Measurements from ENCODE around the gene CALR. TPM values are rescaled to one million over a fixed set of nuclear protein-coding genes. Genes with fewer than 3 reads are reported as not detected.

Gene CALR
- total RNA-seq, 2 donors from 2014 or later: 298 to 388 TPM

- ATAC-seq (peak; percentile 22), DNase-seq (peak; percentile 35 to 52 (median 46))
- H3K9me3 ChIP-seq: no peaks in the 10 kb centered on the region
- peaks cover 59% of the 10 kb centered on the region for H3K4me1 ChIP-seq
- no peaks in the 10 kb centered on the region for H3K27me3 ChIP-seq
- H3K36me3 ChIP-seq (replicated peaks in 1 of 2; ENCODE audit: insufficient read depth in 1 of 2, low read depth in 2 of 2): peaks cover 8 to 12% of the 10 kb centered on the region in 2 donors
- TF ChIP-seq POLR2A (IDR thresholded peaks at IDR 0.05) (no peak), CTCF (IDR thresholded peaks at IDR 0.05) (peak in 4 of 7 experiments; percentile 18 to 48 (median 37))
- peak overlapping the region; percentile 79 to 95 (median 88) for H3K27ac ChIP-seq
- peak overlapping the region; percentile 84 to 99 for H3K4me3 ChIP-seq
- intact Hi-C loops (cut with DNase I): no loop called here
- WGBS, 2 donors: 0 to 1% methylated on average over 29 to 53 of the region's 54 CpGs
Measured at GRCh38 chr19:12938779-12939601, 581 bp downstream of the CALR start.

GRCh38 chr19:12939975-12940423, 1.6 kb downstream of the CALR start:
- H3K27me3 ChIP-seq: no peaks in the 10 kb centered on the region
- H3K4me1 ChIP-seq: peaks cover 63% of the 10 kb centered on the region
- no peak overlapping the region for H3K4me3 ChIP-seq
- DNase-seq: no peak
- no peak for TF ChIP-seq POLR2A (IDR thresholded peaks at IDR 0.05)
- no peak for ATAC-seq
- intact Hi-C loops (cut with DNase I): no loop called here
- H3K27ac ChIP-seq: peak overlapping the region in 3 of 4 donors; percentile 85 to 95 (median 92)
- H3K9me3 ChIP-seq: no peaks in the 10 kb centered on the region
- WGBS, 2 donors: 21 to 31% methylated on average over 3 to 10 of the region's 10 CpGs
- peaks cover 8 to 12% of the 10 kb centered on the region in 2 donors for H3K36me3 ChIP-seq (replicated peaks in 1 of 2; ENCODE audit: insufficient read depth in 1 of 2, low read depth in 2 of 2)

- Histone ChIP-seq H3K36me3 (replicated peaks in 1 of 2; ENCODE audit: insufficient read depth in 1 of 2, low read depth in 2 of 2) (peaks cover 8 to 12% of the 10 kb centered on the region in 2 donors), H3K27me3 (no peaks in the 10 kb centered on the region), H3K27ac (peak overlapping the region in 3 of 4 donors; percentile 20 to 56 (median 33)), H3K4me1 (peaks cover 63% of the 10 kb centered on the region), H3K4me3 (no peak overlapping the region), H3K9me3 (no peaks in the 10 kb centered on the region)
- no peak for DNase-seq
- intact Hi-C loops (cut with DNase I): no loop called here
- TF ChIP-seq CTCF (IDR thresholded peaks at IDR 0.05) (no peak), POLR2A (IDR thresholded peaks at IDR 0.05) (no peak)
- 20 to 35% methylated on average over 2 of the region's 2 CpGs for WGBS, 2 donors
- ATAC-seq: no peak
Measured at GRCh38 chr19:12940897-12941296, 2.5 kb downstream of the CALR start.

- H3K9me3 ChIP-seq: no peaks in the 10 kb centered on the region
- TF ChIP-seq POLR2A (IDR thresholded peaks at IDR 0.05) (no peak), CTCF (IDR thresholded peaks at IDR 0.05) (no peak)
- H3K27me3 ChIP-seq: no peaks in the 10 kb centered on the region
- peaks cover 10 to 18% of the 10 kb centered on the region in 2 donors for H3K36me3 ChIP-seq (replicated peaks in 1 of 2; ENCODE audit: insufficient read depth in 1 of 2, low read depth in 2 of 2)
- no peak overlapping the region for H3K4me3 ChIP-seq
- DNase-seq (no peak), ATAC-seq (no peak)
- 55 to 75% methylated on average over 18 of the region's 18 CpGs for WGBS, 2 donors
- peaks cover 74% of the 10 kb centered on the region for H3K4me1 ChIP-seq
- peak overlapping the region in 2 of 4 donors; percentile 4 to 24 for H3K27ac ChIP-seq
- intact Hi-C loops (cut with DNase I): no loop called here
Measured at GRCh38 chr19:12943437-12944044, 5.1 kb downstream of the CALR start.

- Histone ChIP-seq H3K36me3 (replicated peaks in 1 of 2; ENCODE audit: insufficient read depth in 1 of 2, low read depth in 2 of 2) (peaks cover 16 to 25% of the 10 kb centered on the region in 2 donors), H3K4me3 (no peak overlapping the region), H3K9me3 (no peaks in the 10 kb centered on the region), H3K4me1 (peaks cover 74% of the 10 kb centered on the region), H3K27ac (peak overlapping the region in 3 of 4 donors; percentile 86 to 95 (median 88)), H3K27me3 (no peaks in the 10 kb centered on the region)
- 43 to 55% methylated on average over 2 of the region's 2 CpGs for WGBS, 2 donors
- ATAC-seq (no peak), DNase-seq (no peak)
- no peak for TF ChIP-seq CTCF (IDR thresholded peaks at IDR 0.05)
- no peak for TF ChIP-seq POLR2A (IDR thresholded peaks at IDR 0.05)
- intact Hi-C loops (cut with DNase I): no loop called here
Measured at GRCh38 chr19:12944104-12944674, 5.8 kb downstream of the CALR start.
